Natural killer cell (primary cell): ENCODE data around the gene ZC3H15. TPM values are rescaled to one million over a fixed set of nuclear protein-coding genes. Genes with fewer than 3 reads are reported as not detected.

ENCODE experiments used
- ATAC-seq, 3 donors: fragments of 150-1000 bp in 2 of 3; fragments of 200-7000 bp in 1 of 3; cut with Tn5 transposase; 1 replicate in 1 of 3; 2 replicates in 2 of 3; pipeline ENCODE4 v1.10.0; 2021; ENCODE audit warnings: mild to moderate bottlenecking in 2 of 3, moderate library complexity in 2 of 3
- DNase-seq, 2 donors: peaks; one replicate each; pipeline versions ENCODE4 v3.0.0 to v3.0.0-alpha.2; 2013 to 2021; ENCODE audit warnings: mixed read lengths in 1 of 2
- H3K27ac ChIP-seq: one replicate; pipeline ENCODE4 v1.5.1; 2013; ENCODE audit warnings: mild to moderate bottlenecking, low read length
- H3K27me3 ChIP-seq: one replicate; pipeline ENCODE4 v1.6.1; 2013; ENCODE audit warnings: low read length; ENCODE audit not compliant: control insufficient read depth, insufficient read depth
- H3K36me3 ChIP-seq: one replicate; pipeline ENCODE4 v1.6.1; 2013; ENCODE audit warnings: low read length; ENCODE audit not compliant: control insufficient read depth, insufficient read depth
- H3K4me1 ChIP-seq: one replicate; pipeline ENCODE4 v1.6.1; 2013; ENCODE audit warnings: low read length; ENCODE audit not compliant: control insufficient read depth, insufficient read depth
- H3K4me3 ChIP-seq: one replicate; pipeline ENCODE4 v1.5.1; 2013; ENCODE audit warnings: low read length
- H3K9me3 ChIP-seq: one replicate; pipeline ENCODE4 v1.6.1; 2013; ENCODE audit warnings: low read length; ENCODE audit not compliant: control insufficient read depth, insufficient read depth
- H3K27ac Mint-ChIP-seq, 2 donors: one replicate each; pipeline ENCODE4 v1.8.0; 2022; ENCODE audit warnings: mild to moderate bottlenecking in 2 of 2, mixed read lengths in 2 of 2, moderate library complexity in 1 of 2
- H3K27me3 Mint-ChIP-seq, 2 donors: one replicate each; pipeline ENCODE4 v1.8.0; 2022; ENCODE audit warnings: low read depth in 2 of 2, mixed read lengths in 2 of 2
- H3K36me3 Mint-ChIP-seq: one replicate; pipeline ENCODE4 v1.8.0; 2022; ENCODE audit warnings: mixed read lengths
- H3K4me1 Mint-ChIP-seq, 2 donors: one replicate each; pipeline ENCODE4 v1.8.0; 2022; ENCODE audit warnings: mixed read lengths in 2 of 2
- H3K4me3 Mint-ChIP-seq: one replicate; pipeline ENCODE4 v1.8.0; 2022; ENCODE audit warnings: mild to moderate bottlenecking, moderate library complexity, mixed read lengths
- H3K9me3 Mint-ChIP-seq, 2 donors: one replicate each; pipeline ENCODE4 v1.8.0; 2022; ENCODE audit warnings: mixed read lengths in 2 of 2
- CTCF ChIP-seq: fragments of 200-600 bp; IDR thresholded peaks from one replicate; pipeline ENCODE4 v1.8.0; 2022; ENCODE audit warnings: antibody characterized with exemption
- WGBS: methylation state at CpG from one replicate; pipeline ENCODE4 v1.1.7; 2013; ENCODE audit warnings: missing lambda C conversion rate; ENCODE audit not compliant: insufficient coverage; 5-methylcytosine and 5-hydroxymethylcytosine counted together
- intact Hi-C: fragments of 100-400 bp; cut with micrococcal nuclease; formaldehyde crosslinking; loops from one replicate; pipeline ENCODE4 v1.14.2; 2022
- total RNA-seq, 4 donors: library from RNA; stranded (reverse); fragments of 120-200 nt in 1 of 4; gene quantifications; one replicate each; pipeline versions ENCODE4 v1.2.3 to v1.2.4, GENCODE V29; 2013 to 2022

The ZC3H15 gene
- total RNA-seq, 3 donors from 2014 or later (not counting 1 experiment from before 2014, with no cell fraction given), result 92.5 to 115 (median 106) TPM

GRCh38 chr2:186544255-186544675 lies 58.2 kb downstream of the ZC3H15 start:
- Histone ChIP-seq H3K9me3 (no peaks in the 10 kb centered on the region), H3K4me1 (no peaks in the 10 kb centered on the region), H3K36me3 (no peaks in the 10 kb centered on the region), H3K27ac (no peak overlapping the region), H3K4me3 (no peak overlapping the region), H3K27me3 (no peaks in the 10 kb centered on the region)
- Mint-ChIP-seq H3K4me1 (no peaks in the 10 kb centered on the region), H3K9me3 (no peaks in the 10 kb centered on the region), H3K36me3 (no peaks in the 10 kb centered on the region), H3K27ac (no peak overlapping the region), H3K27me3 (peaks cover 0 to 5% of the 10 kb centered on the region in 2 donors), H3K4me3 (no peak overlapping the region)
- DNase-seq, result no peak
- intact Hi-C loops, result no loop called here
- WGBS, result 94% methylated on average over 1 of the region's 1 CpG
- ATAC-seq, result no peak
- TF ChIP-seq CTCF, result no peak

GRCh38 chr2:186546846-186547245 lies 60.8 kb downstream of the ZC3H15 start:
- no peaks in the 10 kb centered on the region for H3K36me3 ChIP-seq
- H3K4me3 ChIP-seq, result no peak overlapping the region
- intact Hi-C loops, result no loop called here
- ATAC-seq, result no peak
- 0% methylated on average over 1 of the region's 1 CpG for WGBS
- H3K4me1 ChIP-seq, result no peaks in the 10 kb centered on the region
- Mint-ChIP-seq H3K36me3 (no peaks in the 10 kb centered on the region), H3K9me3 (no peaks in the 10 kb centered on the region), H3K27ac (no peak overlapping the region), H3K4me3 (no peak overlapping the region), H3K27me3 (peaks cover 0 to 7% of the 10 kb centered on the region in 2 donors), H3K4me1 (no peaks in the 10 kb centered on the region)
- H3K27ac ChIP-seq, result no peak overlapping the region
- DNase-seq, result no peak
- TF ChIP-seq CTCF, result no peak
- H3K27me3 ChIP-seq, result no peaks in the 10 kb centered on the region
- no peaks in the 10 kb centered on the region for H3K9me3 ChIP-seq

- H3K9me3 Mint-ChIP-seq, result no peaks in the 10 kb centered on the region
- no peaks in the 10 kb centered on the region for H3K4me1 ChIP-seq
- no peaks in the 10 kb centered on the region for H3K36me3 Mint-ChIP-seq
- H3K27ac Mint-ChIP-seq, result no peak overlapping the region
- peaks cover 0 to 7% of the 10 kb centered on the region in 2 donors for H3K27me3 Mint-ChIP-seq
- no peaks in the 10 kb centered on the region for H3K4me1 Mint-ChIP-seq
- H3K36me3 ChIP-seq, result no peaks in the 10 kb centered on the region
- H3K27ac ChIP-seq, result no peak overlapping the region
- no peaks in the 10 kb centered on the region for H3K9me3 ChIP-seq
- H3K4me3 ChIP-seq, result no peak overlapping the region
- DNase-seq (no peak), ATAC-seq (no peak)
- intact Hi-C loops, result no loop called here
- H3K27me3 ChIP-seq, result no peaks in the 10 kb centered on the region
- no peak for TF ChIP-seq CTCF
- 84% methylated on average over 7 of the region's 8 CpGs for WGBS
- H3K4me3 Mint-ChIP-seq, result no peak overlapping the region
Observed at GRCh38 chr2:186551323-186552050, 65.4 kb downstream of the ZC3H15 start.

GRCh38 chr2:186554429-186554828 lies 68.4 kb downstream of the ZC3H15 start:
- Histone ChIP-seq H3K4me1 (no peaks in the 10 kb centered on the region), H3K36me3 (no peaks in the 10 kb centered on the region), H3K9me3 (no peaks in the 10 kb centered on the region), H3K27me3 (no peaks in the 10 kb centered on the region), H3K27ac (no peak overlapping the region), H3K4me3 (no peak overlapping the region)
- ATAC-seq, result no peak
- intact Hi-C loops, result no loop called here
- no peak for DNase-seq
- no peaks in the 10 kb centered on the region for H3K4me1 Mint-ChIP-seq
- no peaks in the 10 kb centered on the region for H3K9me3 Mint-ChIP-seq
- H3K27ac Mint-ChIP-seq, result no peak overlapping the region
- no peaks in the 10 kb centered on the region for H3K36me3 Mint-ChIP-seq
- peaks cover 0 to 7% of the 10 kb centered on the region in 2 donors for H3K27me3 Mint-ChIP-seq
- 89% methylated on average over 1 of the region's 1 CpG for WGBS
- no peak overlapping the region for H3K4me3 Mint-ChIP-seq
- no peak for TF ChIP-seq CTCF
